Hematopoietic multipotent progenitor cell treated with erythropoietin and hydrocortisone succinate and interleukin-3 and kit ligand, for 17 days (in vitro differentiated cells): ENCODE measurements around the gene FARP1.
"Not testable (repeated sequence)": the region's sequence is repeated elsewhere in the genome, so short reads cannot be mapped to it uniquely, and the experiment has no call there.

Experiments used
- DNase-seq: peaks from one replicate; pipeline ENCODE4 v3.0.0-alpha.2; 2015; ENCODE audit warnings: low spot score

Gene FARP1

DNA sequence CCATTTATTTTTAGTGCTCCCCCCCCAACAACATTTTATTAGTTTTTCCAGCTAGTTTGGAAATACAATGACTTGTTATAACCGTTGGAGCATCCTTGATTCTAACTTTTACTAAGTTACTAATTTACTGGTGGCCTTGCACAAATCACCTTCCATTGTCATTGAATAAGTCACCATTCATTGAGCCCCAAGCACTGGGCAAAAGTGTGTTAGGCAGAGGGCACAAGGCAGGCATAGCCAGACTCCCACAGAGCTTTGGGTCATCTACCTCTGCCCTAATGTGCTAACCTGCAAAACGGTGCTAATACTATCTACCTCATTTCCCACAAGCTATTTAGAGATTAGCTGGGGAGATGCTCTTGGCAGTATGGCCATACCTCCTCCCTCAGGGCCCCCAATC is 120.9 kb downstream of the FARP1 start:
- DNase-seq = no peak

DNA sequence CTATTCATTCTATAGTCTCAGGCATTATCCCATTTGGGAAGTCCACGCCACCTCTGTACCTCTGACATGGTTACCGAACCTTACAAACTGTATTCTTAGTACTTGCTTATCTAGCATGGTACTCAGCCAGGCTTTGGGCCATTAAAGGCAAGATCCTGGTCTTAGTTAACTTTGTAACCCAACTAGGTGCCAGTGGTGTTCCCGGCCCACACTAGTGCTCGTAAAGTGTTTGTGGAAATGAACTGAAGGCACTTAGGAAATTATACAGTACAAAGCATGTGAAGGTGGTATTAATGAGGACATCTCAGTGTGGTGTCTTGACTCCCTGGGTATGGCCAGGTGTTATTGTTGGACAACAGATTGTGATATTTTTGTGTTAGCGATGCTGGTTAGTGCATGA is 122.0 kb downstream of the FARP1 start:
- DNase-seq = no peak

DNA sequence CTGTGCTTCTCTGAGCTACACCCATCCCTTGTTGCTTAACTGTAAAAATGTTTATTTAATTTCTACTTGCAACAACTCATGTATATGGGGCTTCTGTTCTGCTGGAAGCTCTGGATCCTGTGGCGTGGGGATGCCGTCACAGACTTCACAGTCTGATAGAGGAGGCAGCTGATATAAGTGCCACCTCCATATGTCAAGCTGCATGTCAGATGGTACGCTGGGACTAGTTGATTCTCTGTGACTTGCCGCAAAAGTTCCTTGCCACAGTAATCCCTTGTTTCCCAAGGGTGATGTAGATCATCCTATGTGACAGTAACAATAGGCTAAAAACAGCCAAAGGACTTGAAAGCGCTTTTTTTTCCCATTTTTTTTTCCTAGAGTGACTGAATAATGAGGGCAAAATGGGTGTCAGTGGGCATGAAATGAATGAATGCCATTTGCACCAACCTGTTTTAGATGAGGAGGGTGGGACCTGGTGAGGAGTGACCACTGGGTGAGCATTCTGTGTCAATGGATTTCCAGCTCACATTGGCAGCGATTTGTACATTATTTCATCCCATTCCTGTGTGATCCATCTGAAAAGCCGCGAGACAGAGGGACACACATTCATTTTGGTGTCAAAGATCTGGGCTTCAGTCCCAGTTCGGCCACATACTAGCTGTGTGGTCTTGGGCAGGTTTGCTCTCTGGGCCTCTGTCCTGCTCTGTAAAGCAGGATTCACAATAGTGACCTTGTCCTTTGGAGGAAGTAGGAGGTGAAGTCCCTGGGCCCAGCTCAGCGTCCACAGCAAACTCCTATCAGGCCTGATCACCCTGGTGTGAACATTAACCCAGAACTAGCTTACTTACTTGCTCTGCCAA is 123.0 kb downstream of the FARP1 start:
- DNase-seq = no peak

DNA sequence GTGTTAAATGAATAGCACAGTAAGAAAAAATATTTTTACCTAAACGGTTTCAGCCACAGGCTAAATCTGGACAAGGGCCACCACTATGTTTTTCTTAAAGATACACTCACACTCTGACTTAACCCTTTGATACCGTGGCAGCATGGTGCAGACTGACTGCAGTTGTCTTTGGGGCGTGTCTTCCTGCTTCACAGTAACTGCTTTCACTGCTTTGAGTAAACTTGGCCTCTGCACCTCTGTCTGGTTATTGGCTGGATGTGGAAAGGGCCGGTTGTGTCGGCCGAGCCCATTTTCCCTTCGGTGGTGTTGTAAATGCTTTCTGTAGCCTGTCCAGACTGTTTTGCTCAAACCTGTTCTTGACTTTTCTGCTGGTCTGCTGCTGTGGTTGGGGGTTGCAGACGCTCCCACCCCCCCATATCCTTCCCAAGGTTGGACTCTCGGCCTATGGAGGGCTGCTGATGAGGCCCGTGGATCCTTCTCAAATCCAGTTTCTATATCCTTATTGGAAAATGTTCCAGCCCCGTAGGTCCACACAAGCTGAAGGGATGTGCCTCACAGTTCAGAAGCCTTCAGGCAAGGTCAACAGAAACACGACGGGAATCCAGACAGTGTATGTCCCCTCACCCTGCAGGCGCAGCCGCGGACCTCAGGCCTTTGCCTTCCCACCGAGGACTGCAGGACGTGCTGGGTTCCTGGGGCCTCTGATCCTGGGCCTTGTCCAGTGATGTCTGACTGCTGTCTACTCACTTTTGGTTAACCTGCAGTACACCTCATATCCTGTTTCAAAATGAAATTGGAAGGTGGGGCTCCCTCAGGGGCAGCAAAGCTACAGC is 124.4 kb downstream of the FARP1 start:
- no peak for DNase-seq

DNA sequence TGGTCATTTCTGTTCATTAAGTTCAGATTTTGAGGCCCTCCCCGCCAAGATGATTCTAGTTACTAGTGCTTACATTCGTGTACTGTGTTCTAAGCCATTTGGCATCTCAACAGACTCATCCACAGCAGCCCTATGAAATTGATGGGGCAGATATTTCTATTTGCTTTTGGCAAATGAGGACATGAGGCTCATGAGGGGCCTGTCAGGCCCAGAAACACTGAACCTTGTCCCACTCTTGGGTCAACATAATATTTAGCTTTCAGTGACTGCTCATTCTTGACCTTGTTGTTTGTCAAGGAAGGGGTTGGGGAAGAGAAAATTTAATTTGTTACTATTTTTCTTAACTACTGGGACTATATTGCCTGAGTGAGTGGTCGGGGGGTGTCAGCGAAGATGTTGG is 126.5 kb downstream of the FARP1 start:
- no peak for DNase-seq

DNA sequence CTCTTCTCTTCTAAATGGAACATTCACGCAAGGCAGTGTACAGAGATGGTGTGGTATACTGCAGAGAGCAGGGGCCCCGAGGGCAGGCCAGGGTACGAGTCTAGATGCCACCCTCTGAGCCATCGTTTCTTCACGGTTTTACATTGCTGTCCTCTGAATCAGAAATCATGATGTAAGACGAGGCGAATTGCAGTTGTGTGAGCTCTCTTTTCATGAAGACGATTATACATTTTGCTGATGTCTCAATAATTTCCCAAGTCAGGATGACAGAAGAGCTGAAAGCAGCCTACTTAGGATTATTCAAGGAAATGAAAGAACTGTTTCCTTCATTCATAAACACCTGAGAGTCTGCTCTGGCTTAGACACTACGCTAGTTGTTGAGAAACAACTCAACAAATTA is 127.9 kb downstream of the FARP1 start:
- DNase-seq = no peak

DNA sequence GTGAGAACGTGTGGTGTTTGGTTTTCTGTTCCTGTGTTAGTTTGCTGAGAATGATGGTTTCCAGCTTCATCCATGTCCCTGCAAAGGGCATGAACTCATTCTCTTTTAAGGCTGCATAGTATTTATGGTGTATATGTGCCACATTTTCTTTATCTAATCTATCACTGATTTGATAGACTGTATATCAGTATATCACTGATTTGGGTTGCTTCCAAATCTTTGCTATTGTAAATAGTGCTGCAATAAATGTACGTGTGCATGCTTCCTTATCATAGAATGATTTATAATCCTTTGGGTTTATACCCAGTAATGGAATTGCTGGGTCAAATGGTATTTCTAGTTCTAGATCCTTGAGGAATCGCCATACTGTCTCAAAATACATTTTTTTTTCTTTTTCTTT is 128.8 kb downstream of the FARP1 start:
- DNase-seq = not testable (repeated sequence)

DNA sequence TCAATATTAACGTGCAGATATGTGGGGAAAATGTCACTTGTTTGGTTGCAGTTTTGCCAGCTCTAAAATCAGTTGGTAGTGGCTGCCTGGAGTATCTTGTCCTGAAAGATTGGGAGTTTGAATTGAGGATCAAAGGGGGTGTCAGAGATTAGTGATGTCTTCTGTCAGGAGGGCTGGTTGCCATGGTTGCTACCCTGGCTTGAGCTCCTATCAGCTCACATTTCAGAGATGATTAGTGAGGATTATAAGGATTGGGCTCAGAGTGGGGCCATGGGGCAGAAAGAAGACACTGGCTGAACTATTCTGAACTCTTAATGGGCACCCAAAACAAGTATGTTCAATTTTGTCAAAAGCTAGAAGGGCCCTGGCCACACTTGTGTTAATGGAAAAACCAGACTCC is 129.7 kb downstream of the FARP1 start:
- DNase-seq = no peak

DNA sequence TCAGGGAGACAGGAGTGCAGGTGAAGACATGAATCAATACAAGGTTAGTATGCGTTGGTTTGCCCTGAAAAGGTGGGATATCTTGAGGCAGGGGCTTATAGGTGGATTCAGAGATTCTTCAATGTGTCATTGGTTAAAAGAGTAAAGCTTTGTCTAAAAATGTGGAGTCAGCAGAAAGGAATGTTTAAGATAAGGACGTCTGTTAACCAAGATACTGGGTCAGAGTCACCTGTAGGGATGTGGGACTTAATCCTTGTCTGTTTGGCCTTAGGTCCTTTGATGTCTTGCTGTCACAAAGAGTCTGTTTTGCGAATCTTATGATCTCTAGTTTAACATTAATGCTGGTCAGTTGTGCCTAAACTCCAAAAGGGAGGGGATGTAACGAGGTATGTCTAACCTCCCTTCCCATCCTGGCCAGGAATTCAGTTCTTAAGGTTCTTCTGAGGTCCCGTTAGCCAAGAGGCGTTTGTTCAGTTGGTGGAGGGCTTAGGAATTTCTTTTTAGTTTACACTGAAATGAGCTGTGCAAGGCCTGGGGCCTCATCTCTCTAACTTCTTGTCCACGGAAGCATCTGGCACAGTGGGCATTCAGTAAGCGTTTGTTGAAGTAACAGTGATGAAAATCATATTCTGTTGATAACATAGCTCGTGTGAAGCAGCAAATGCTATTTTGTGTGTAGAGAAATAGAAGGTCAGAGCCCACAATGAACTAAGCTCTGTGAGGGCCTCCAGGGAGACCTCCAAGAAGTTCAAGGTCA is 130.4 kb downstream of the FARP1 start:
- no peak for DNase-seq

DNA sequence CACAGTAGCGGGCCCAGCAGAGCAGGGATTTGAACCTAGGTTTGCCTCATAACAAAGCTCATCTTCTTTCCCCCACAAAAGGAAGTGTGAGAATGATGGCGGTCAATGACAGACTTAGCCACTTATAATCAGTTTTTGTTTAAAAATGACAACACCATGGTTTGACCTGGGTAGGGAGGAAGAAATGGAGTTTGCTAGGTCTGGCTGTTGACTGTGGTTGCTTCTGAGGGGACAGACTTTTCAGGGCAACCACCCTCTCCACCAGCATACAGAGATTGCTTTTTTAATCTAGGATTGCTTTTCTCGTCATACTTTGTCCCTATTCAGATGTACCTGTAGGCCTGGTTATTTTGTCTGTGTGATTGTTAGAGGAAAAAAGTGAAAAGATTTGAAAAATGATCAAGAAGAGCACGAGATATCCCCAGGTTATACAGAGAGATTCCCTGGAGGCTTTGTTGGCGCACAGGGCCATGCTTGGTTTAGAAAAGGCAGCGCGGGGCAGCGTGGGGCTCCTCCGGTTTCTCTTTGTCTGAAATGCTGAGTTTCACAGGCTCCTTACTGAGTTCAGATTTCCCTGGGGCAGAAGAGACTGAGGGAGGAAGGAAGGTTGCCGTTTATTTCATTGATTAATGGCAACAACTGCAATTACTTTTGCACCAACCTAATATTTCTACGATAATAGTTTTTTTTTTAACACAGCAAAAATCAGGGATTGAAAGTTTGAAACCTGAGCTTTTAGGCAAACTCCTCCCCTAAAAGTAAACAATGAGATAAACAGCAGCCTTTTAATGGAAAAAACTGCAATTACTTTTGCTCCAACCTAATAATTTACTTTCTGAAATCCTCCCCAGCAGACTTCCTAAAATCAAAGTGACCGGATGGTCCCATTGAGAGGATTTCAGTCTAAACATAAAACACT is 131.2 kb downstream of the FARP1 start:
- DNase-seq = no peak

DNA sequence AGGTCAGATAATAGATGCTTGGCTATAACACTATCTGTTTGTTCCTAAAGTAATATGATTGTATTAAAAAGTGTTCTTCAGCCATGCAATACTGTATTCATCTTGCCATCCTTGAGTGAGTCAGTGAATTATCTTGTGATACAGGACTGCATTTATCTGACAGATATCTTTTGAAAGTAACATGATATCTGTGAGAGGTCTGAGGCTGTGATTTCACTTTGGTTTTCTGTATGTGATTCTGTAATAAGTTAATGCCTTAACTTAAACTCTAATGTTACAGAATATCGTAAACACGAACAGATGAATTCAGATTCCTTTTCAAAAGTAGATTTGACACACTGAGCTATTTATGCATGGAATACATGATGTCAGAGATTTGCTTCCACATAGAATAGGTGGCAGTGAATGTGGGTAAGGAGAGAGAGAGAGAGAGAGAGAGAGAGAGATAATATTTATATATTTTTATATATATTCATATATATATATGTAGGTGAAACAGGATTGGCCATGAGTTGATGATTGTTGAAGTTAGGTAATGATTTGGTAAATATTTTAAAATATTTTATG is 132.1 kb downstream of the FARP1 start:
- no peak for DNase-seq

DNA sequence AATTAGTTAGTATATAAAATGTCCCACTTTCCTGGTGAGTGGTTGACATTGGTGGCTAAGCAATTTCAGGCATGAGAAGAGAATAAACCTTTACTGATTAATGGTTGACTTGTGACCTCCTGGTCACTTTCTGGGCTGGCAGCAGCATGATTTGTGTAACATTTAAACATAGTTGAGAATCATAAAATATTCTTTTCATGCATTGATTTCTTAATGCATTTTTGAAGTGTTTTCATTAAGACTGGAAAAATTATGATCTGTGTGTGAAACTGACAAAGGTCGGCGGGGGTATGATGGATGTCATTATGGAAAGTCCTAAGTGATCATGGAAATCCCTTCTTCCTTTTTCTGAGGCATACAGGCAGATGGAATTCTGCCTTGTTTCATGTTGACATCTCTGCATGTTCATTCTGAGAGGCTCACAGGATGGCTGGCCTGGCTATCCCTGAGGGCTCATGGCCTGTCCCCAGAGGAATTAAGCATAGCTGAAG is 132.8 kb downstream of the FARP1 start:
- no peak for DNase-seq

DNA sequence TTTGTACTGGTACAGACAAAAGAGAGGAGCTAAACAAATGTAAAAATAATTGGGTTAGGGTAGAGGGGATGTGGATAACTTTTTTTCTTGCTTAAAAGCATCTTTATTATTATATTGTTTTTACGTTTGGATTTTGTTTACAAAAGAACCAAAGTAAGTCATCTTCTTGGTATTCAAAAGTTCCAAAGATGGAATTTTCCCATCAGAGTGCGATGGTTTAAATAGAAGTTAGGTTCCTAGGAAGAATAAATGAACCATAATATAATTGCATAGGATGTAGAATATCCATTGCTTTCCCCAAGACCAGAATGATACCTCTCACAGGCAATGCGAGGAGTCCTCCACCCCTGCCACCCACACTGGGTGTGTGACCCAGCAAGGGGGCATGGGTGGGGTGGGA is 133.6 kb downstream of the FARP1 start:
- DNase-seq = no peak

DNA sequence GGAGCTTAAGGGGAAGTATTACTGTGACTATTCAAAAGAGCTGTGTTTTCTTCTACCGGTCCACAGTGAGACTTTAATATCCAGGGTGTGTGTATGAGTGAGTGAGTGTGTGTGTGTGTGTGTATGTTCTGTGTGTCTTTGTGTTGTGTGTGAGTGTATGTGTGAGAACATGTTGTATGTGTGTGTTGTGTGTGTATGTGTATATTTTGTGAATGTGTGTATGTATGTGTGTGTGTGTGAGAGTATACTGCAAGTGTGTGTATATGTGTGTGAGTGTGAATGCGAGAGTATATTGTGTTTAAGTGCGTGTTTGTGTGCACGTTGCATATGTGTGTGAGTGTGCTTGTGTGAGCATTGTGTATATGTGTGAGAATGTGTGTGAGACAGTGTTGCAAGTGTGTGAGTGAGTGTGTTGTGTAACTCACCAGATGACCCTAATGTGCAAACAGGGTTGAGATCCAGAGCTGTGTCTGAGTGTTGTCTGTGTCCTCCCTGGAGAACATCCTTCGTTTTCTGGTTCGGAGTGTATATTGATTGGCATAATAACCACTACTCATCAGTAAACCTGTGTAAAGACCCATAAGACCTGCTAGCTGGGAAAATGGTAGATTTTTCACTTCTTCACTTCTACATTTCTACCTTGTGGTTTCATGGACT is 135.3 kb downstream of the FARP1 start:
- no peak for DNase-seq

DNA sequence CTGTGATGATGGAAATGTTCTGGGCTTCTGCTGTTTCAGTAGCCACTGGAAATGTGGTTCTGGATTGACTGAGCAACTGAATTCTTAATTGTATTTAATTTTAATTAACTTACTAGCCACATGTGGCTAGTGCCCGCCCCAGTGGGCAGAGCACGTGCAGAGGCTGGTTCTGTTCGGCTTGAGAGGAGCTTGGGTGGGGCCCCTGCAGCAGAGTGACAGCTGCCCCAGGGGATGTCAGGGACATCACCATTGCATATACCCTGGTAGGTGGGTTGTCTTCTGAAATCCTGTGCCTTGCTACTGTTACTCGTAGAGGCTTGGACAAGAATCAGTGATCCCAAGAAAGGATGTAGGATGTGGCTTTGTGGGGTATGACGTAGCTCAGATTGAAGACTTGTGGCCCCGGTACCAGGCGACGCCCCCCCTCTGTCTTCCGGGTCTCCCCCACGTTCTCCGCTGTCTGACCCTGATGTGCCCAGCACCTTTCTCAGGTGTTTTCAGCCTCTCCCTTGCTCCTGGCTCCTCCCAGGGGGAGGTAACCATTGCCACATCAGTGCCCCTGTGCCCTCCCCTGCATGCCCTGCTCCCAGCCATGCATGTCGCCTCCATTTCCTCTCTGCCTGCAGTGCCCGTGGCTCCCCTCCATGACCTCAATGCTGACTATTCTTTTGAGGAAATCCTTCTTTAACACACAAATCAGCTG is 136.7 kb downstream of the FARP1 start:
- DNase-seq = no peak

DNA sequence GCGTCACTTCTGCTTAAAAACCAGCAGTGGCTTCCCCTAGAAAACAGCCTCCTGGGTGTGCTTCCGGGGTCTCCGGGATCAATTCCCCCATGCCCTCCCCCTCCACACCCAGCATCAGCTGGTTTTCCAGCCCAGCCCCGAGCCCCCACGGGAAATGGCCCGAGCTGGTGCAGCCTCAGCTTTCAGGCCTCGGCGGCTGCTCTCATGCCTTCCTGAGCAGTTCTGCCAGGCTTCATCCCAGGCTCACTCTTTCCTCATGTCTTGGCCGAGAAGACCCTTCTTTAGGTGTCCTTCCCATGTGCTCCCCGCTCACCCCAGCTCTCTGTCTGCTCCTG is 137.2 kb downstream of the FARP1 start:
- DNase-seq = no peak

DNA sequence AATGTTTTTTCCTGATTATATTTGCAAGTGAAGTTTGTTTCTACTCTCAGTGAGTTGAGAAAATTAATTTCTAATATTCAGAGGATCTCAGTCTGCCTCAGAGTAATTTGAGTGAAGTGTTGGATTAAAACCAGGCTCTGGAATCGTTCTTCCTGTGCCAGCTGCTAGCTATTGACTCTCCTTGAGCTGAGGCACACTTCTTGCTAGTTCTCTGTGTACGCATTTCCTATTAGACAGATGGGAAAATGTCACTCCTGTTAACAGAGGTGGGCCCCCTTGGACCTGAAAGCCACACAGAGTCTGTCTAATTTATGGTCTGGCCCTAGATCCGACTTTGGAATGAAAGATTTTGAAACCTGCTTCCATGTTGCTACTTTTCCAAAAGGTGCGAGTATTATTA is 141.8 kb downstream of the FARP1 start:
- no peak for DNase-seq

DNA sequence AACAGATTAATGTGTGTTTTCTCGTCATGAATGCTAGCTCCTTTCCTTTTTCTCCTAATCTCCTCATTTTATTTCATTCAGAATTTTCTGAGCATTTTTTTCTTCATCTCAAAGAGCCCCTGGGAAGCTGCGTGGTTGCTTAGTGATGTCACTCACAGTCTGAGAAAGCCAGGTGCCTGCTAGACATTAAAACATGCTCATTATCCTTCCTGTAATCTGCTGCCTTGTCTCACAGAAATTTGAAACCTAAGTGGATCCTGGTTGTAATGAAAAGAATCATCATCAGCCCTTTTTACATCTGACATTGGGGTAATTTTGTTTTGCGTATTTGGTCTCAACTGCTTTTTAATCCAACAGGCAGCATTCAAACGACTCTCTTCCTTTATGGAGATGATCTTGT is 142.4 kb downstream of the FARP1 start:
- no peak for DNase-seq

DNA sequence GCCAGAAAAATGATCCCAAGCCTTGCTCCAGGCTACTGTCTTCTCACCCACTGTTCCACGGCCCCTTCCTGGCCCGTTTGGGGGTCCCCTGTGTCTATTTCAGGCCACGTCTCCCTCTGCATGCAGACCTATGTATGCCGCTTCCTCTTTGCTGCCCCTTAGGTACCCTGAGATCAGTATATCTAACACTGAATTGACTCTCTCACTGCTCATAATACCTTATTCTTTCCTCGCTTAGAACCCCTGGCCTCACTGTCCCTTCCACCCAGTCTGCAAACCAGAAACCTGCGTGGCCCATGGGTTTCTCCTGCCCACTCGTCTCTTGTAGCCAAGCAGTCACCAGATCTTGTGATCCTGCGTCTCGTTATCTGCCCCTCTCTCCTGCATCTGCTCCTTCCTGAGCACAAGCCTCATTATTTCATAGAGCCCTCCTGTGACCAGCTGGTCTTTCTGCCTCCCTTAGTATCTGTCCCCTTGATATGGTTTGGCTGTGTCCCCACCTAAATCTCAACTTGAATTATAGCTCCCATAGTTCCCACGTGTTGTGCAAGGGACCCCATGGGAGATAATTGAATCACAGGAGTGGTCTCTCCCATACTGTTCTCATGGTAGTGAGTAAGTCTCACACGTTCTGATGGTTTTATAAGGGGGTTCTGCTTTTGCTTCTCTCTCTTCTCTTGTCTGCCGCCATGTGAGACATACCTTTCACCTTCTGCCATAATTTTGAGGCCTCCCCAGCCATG is 143.1 kb downstream of the FARP1 start:
- DNase-seq = no peak
